Stimulated activated naive CD8-positive, alpha-beta T cell treated with anti-CD3 and anti-CD28 coated beads, Interleukin-15, Interleukin-2, amounts not matched to agents 100 U/mL and 50 U/mL, for 24 hours (primary cell): ENCODE results near the gene MYBPC2.
"Not testable (repeated sequence)": the region's sequence is repeated elsewhere in the genome, so short reads cannot be mapped to it uniquely, and the experiment has no call there.

ENCODE experiments used
- ATAC-seq: fragments of 150-1000 bp; cut with Tn5 transposase; one replicate; pipeline ENCODE4 v1.10.0; 2021
- DNase-seq: peaks from one replicate; pipeline ENCODE4 v3.0.0; 2021

The MYBPC2 gene

DNA sequence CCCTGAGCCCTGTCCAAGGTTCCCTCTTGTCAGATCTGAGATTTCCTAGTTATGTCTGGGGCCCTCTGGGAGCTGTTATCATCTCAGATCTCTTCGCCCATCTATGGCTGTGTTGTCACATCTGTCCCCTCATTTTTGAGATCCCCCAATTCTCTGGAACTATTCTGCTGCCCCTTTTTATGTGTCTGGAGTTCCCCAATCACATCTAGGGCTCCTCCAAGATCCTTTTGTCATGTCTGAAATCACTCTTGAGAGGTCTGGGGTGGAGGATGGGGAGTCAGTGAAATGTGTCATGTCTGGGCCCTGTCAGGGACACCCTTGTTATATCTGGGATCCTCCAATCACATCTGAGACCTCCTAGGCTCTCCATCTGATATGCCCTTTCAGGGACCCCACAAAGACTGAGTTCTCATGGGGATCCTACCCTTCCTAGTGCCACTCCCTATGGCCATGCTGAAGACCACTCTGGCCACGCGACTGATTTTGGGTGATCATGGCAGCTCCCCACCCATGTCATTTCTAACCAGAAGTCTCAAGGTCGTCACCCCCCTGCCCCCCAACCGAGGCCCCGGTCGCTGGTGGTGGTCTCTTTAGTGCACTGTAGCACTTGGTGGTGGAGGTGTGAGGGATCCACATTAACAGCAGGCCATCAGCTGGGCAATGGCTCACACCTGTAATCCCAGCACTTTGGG lies 3.8 kb upstream of the MYBPC2 start:
- ATAC-seq (no peak), DNase-seq (no peak)

DNA sequence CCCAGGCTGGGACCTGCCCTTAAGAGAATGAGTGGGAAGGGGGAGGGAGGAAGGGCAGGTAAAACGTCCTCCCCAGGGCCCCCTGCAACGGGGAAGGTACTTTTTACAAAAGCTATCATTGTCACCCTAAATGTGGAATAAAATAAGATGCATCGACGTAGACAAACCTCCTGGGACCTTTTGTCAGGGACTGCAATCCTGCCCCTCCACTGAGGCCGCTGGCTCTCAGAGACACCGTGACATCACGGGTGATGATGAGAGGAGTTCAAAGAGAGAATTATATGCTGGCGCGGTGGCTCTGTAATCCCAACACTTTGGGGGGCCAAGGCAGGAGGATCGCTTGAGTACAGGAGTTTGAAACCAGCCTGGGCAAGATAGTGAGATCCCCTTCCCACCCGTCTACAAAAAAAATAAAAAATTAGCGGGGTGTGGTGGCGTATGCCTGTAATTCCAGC lies 1.8 kb upstream of the MYBPC2 start:
- no peak for ATAC-seq
- no peak for DNase-seq

DNA sequence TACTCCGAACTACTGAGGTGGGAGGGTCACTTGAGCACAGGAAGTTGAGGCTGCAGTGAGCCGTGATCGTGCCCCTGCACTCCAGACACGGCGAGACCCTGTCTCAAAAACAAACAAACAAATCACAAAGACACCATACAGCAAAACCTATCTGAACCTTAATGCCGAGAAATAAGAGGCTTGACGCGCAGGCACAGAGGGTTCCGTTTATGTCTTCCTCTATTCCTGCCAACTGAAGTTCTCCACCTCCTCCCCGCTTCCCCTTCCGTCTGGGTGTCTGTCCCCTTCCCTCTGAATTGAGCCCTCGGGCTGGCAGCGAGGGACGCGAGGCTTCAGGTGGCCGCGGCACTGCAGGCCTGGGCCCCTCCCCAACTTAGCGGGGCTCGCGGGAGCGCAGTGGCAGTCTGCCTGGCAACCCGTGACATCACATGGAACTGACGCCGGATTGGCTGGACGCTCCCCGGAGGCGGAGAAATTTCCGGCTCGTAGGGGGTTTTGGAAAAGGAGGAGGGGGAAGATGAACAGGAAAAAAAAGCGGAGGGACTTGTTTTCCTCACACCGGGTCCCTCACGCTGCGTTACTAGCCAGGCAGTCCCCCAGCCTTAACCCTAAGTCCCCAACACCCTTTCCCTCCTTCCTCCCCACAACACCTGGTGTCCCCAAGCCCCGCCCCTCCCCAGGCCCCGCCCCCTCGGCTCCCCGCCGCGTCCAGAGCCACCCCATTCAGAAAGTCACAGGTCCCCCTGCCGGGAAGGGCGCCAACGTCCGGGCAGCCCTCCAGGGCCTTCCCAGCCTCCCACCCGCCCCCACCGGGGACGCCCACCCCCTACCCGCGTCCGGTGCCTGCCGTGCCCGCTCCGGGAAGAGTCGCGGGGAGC lies 1.1 kb upstream of the MYBPC2 start:
- DNase-seq (peak; percentile 89), ATAC-seq (peak; percentile 85)

DNA sequence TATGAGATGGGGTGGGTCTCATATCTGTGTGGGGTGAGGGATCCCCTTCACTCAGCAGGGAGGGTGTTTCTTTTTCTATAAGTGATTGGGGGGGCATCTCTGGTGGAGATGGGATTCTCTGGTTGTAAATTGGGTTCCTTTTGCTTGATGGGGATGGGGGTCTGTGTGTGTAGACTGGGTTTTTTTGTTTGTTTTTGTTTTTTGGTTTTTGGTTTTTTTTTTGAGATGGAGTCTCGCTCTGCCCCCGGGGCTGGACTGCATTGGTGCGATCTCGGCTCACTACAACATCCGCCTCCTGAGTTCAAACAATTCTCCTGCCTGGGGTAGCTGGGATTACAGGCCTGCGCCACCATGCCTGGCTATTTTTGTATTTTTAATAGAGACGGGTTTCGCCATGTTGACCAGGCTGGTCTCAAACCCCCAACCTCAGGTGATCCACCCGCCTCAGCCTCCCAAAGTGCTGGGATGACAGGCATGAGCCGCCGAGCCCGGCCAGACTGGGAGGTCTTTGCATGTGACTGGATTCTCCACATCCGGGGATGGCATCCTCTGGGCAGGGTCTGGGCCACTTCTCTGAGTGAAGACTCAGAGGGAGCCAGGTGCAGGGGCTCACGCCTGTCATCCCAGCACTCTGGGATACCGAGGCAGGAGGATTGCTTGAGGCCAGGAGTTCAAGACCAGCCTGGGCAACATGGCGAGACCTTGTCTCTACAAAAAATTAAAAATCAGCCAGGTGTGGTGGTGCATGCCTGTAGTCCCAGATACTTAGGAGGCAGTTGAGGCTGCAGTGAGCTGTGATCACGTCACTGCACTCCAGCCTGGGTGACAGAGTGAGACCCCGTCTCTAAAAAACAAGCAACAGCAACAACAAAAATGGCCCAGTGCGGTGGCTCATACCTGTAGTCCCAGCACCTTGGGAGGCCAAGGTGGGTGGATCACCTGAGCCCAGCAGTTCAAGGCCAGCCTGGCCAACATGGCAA lies 799 bp downstream of the MYBPC2 start:
- ATAC-seq (no peak), DNase-seq (no peak)

DNA sequence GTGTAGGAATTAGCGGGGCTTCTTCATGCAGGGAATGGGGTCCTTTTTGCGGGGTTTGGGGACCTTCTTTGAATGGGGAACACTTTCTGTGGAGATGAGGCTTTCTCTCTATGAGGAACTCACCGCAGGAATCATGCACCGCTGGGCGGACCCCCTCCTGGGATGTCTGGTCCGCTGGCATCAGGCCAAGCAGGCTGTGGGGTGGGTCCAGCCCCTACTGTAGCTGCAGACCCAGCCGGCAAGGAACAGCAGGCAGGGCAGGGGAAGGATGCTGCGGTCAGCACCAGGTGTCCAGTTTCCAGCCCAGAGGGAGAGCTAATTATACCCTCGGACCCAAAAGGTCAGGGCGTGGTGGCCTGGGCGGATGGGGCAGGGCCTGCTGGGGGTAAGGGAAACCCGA lies 1.8 kb downstream of the MYBPC2 start:
- ATAC-seq = no peak

DNA sequence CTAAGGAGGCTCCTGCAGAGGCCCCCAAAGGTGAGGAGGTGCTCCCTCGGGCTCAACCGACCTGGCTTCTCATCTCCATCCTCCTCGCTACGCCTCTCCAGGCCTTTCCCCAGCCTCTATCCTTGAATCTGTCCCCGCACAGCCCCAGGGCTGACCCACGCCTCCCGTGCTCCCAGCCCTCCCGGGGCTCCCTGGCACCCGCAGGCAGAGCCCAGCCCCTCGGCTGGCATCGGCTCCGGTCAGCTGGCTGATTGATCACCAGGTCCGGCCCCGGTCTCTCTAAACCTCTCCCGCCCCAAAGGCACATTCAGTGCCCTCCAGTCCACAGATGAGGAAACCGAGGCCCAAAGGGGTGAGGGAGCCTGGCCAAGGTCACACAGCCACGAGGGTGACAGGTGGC lies 2.5 kb downstream of the MYBPC2 start:
- no peak for DNase-seq
- ATAC-seq = no peak

More for the DNA sequence above, 1.8 kb downstream of the MYBPC2 start:
- no peak for DNase-seq

DNA sequence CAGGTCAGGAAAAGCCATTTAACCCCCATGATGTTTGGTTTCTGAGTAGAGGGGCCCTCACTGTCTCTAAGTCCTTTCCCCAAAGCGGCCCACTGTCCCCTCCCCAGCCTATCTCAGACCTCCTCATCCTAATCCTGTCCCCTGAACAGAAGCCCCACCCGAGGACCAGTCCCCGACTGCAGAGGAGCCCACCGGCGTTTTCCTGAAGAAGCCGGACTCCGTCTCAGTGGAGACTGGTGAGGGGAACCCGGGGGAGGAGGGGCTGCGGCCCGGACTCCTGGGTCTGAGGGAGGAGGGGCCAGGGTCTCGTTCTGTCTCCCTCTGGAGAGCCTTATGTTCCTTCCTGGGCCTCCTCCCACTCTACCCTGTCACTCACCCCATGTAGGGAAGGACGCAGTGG lies 2.9 kb downstream of the MYBPC2 start:
- ATAC-seq (no peak), DNase-seq (no peak)

DNA sequence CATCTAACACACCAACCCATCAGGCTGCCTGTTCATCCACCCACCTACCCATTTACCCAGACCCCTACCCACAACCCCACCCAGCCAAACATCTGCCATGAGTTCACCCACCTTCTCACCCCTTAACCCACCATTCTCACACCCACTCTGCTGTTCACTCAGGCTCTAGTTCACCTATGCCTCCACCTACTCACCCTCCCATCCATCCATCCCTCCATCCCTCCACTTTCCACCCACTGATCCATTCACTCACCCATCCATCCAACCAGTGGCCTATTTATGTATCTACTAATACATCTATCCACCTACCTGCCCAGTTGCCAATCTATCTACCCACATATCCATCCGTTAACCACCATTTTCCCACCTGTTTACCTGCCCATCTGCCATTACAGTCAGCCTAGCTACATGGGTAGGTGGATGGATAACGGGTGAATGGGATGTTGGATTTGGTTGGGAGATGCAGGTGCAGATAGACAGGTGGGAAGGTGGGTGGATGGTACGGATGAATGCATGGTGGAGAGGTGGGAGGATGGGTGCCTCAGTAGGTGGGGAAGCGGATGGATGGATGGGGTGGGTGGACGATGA lies 5.3 kb downstream of the MYBPC2 start:
- no peak for DNase-seq
- ATAC-seq = no peak

DNA sequence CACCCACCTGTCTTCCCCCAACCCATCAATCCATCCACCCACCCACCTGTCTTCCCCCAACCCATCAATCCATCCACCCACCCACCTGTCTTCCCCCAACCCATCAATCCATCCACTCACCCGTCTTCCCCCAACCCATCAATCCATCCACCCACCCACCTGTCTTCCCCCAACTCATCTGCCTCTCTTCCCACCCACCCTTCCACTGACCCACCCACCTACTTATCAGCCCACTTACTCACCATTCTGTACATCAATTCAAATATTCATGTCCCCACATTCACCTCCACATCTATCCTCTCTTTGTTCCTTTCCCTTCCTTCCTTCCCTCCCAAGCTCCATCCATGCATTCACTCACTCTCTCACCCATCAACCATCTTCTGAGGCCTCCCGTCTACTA lies 6.4 kb downstream of the MYBPC2 start:
- DNase-seq, ATAC-seq: not testable (repeated sequence)

DNA sequence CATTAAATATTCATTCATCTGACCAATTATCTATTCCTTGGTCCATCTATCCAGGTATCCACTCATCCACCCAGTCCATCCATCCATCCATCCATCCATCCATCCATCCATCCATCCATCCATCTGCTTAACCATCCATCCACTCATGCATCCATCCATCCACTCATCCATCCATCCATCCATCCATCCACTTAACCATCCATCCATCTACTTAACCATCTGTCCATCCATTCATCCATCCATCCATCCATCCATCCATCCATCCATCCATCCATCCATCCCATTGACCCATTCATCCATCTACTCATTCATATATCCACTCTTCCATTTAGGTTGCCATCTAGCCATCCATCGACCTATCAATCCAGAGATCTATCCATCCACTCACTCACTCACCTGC lies 11.4 kb downstream of the MYBPC2 start:
- no peak for ATAC-seq
- no peak for DNase-seq

DNA sequence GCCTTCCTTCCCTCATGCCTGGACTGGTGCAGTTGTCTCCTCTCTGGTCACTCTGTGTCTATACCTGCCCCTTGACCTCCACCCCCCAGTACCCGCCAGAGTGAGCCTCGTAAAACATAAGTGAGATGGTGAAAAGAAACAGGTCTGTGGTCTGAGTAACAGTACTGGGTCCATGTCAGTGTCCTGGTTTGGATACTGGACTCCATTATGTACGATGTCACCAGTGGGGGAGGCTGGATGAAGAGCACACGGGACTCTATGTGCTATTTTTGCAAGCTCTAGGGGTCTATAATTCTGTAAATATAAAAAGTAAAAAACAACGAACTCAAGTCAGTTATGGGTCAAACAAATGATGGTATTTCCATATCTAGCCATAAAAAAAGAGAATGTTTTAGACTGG lies 14.4 kb downstream of the MYBPC2 start:
- no peak for ATAC-seq
- no peak for DNase-seq

DNA sequence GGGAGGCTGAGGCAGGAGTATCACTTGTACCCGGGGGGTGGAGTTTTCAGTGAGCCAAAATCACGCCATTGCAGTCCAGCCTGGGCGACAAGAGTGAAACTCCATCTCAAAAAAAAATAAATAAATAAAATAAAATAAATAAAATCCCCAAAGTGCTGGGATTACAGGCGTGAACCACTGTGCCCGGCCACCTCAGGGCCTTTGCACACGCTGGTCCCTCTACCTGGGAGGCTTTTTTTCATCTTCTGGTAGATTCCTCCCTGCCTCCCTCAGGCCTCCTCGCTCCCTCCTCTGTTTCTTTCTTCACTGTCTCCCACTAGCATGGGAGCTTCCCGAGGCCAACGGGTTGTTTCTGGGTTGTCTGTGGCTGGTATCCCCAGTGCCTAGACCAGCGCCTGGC lies 15.1 kb downstream of the MYBPC2 start:
- DNase-seq (no peak), ATAC-seq (no peak)

DNA sequence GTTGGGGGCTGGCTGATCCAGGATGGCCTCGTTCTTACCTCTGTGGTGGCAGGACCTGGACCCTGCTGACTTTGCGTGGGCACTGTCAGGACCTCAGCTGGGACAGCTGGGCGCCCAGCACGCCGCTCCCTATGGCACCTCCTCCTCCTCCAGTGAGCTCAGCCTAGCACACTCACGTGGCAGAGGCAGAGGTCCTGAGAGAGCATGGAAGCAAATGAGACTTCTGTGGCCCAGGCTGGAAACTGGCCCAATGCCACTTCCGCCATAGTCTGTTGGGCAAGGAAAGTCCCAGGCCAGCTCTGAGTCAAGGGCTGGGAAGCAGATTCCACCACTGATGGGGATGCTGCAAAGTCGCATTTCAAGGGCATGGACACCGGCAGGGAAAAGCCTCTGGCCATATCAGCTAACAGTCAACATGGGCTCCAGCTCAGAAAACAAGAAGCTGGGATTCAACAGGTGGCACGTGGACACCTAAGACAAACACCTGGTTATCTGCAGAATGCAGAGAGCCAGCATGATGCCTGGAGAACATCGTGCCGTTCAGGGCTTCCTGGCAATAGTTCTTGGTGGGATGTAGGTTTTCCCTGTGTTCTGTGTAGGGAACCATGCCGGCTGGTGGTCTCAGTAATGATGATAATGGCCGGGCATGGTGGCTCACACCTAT lies 16.7 kb downstream of the MYBPC2 start:
- ATAC-seq (no peak), DNase-seq (no peak)

DNA sequence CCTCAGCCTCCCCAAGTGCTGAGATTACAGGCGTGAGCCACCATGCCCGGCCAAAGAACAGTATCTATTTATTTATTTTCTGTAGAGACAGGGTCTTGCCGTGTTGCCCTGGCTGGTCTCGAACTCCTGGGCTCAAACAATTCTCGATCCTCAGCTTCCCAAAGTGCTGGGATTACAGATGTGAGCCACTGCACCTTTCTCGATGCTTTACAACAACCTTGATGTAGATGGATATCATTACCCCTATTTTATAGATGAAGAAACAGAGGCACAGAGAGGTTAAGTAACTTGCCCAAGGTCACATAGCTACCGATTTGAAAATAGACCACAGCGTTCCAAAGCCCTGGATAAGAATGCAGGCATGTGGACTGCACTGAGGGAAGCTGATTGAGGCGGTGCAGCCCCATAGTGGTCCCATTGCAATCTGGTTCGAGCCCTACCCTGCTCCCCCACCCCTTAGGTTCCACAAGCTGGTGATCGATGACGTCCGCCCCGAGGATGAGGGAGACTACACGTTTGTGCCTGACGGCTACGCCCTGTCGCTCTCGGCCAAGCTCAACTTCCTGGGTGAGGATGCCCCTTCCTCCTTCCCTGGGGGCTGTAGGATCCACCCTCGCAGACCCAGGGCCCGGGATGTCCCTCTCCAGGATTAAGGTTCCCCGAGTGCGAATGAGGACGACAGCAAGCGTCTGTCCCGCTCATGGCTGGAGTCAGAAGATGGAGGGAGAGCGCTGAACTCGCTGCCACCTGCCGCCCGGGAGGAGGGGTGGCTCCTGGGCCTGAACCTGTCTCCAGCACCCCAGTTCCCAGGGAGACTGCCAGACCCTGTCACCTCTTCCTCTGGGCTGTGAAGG lies 17.9 kb downstream of the MYBPC2 start:
- DNase-seq (no peak), ATAC-seq (no peak)

DNA sequence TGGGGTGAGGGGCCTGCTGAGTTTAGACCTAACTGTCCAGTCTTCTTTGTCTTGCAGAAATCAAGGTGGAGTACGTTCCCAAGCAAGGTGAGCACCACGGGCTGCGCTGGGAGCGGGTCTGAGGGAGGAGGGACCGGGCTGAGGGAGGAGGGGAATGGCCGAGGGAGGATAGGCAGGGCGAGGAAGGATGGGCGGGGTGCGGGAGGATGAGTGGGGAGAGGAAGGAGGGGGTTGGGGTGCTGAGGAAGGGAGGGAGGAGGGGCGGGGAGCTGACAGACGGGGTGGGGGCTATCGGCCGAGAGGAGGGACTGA lies 18.5 kb downstream of the MYBPC2 start:
- no peak for ATAC-seq
- DNase-seq = no peak

DNA sequence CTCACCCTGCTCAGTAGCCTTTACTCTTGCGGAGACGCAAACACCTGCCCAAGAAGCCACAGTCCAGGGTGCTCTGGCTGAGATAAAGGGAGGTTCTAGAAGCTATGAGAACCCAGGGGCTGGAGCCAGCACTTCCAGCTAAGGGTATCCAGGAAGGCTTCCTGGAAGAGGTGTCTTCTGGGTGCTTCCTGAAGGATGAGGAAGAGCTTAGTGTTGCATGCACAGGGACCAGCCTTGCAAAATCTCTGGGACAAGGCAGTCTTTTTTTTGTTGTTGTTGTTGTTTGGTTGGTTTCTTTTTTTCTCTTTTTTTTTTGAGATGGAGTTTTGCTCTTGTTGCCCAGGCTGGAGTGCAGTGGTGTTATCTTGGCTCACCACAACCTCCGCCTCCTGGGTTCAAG lies 20.6 kb downstream of the MYBPC2 start:
- ATAC-seq (no peak), DNase-seq (no peak)

DNA sequence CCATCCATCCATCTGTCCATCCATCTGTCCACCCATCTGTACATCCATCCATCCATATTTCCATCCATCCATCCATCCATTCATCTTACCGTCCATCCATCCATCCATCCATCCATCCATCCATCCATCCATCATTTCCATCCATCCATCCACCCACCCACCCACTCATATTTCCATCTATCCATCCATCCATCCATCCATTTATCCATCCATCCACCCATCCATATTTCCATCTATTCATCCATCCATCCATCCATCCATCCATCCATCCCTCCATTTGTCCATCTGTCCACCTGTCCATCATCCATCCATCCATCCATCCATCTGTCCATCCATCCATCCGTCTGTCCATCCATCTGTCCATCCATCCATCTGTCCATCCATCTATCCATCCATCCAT lies 23.3 kb downstream of the MYBPC2 start:
- no peak for DNase-seq
- no peak for ATAC-seq

DNA sequence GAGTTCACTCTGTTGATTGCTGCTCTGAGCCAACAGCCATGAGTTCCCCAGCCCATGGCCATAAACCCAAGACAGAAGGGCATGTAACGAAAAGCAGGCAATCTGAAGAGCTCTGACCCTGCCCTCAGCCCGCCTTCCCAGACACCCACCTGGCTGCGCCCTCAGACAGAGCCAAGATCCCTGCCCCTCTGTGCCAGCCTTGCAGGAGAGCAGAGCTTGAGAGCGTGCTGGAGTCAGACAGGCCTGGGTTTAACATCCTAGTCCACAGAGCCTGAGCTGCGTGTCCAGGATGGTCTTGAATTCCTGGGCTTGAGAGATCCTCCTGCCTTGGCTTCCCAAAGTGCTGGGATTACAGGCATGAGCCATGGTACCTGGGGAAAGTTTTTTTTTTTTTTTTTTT lies 24.6 kb downstream of the MYBPC2 start:
- ATAC-seq (no peak), DNase-seq (no peak)

DNA sequence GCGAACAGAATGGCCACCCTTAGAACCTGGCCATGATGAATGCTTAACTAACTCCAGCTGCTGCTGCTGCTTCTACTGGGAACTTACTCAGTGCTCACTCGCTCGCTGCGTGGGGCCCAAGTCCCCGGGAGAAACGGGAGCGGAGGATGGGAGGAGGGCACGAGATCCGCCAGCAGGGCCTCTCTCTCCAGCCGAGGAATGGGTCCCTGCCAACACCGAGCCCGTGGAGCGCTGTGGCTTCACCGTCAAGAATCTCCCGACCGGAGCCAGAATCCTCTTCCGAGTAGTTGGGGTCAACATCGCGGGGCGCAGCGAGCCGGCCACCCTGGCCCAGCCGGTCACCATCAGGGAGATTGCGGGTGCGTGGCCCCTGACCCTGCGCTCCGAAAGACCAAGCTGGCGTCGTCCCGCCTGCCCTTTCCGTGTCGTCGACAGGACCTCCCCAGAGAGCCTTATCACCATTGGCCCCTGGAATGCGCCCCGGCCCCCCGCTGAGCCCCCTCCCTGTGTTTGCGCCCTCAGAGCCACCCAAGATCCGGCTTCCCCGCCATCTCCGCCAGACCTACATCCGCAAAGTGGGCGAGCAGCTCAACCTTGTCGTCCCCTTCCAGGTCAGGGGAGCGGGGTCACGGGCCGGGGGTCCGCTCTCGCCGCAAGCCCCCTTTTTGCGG lies 25.8 kb downstream of the MYBPC2 start:
- DNase-seq (no peak), ATAC-seq (no peak)

DNA sequence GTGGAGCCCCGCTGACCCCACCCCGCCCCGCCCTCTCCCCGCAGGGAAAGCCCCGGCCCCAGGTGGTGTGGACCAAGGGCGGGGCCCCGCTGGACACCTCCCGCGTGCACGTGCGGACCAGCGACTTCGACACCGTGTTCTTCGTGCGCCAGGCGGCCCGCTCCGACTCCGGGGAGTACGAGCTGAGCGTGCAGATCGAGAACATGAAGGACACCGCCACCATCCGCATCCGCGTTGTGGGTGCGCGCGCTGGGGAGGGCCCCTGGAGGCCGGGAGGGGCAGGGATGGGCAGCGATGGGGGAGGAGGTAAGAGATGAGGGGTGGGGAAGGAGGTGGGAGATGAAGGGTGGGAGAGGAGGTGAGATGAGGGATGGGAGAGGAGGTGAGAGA lies 26.4 kb downstream of the MYBPC2 start:
- no peak for ATAC-seq
- DNase-seq = no peak
